HG03025 (cell line): Measurements from ENCODE around the gene MYO1E.

Source experiments
- ATAC-seq: cut with Tn5 transposase; IDR thresholded peaks from one replicate; pipeline ENCODE4 v1.9.1; 2021; ENCODE audit warnings: mild to moderate bottlenecking, moderate library complexity; ENCODE audit not compliant: unreplicated experiment, low FRiP score

MYO1E gene

DNA sequence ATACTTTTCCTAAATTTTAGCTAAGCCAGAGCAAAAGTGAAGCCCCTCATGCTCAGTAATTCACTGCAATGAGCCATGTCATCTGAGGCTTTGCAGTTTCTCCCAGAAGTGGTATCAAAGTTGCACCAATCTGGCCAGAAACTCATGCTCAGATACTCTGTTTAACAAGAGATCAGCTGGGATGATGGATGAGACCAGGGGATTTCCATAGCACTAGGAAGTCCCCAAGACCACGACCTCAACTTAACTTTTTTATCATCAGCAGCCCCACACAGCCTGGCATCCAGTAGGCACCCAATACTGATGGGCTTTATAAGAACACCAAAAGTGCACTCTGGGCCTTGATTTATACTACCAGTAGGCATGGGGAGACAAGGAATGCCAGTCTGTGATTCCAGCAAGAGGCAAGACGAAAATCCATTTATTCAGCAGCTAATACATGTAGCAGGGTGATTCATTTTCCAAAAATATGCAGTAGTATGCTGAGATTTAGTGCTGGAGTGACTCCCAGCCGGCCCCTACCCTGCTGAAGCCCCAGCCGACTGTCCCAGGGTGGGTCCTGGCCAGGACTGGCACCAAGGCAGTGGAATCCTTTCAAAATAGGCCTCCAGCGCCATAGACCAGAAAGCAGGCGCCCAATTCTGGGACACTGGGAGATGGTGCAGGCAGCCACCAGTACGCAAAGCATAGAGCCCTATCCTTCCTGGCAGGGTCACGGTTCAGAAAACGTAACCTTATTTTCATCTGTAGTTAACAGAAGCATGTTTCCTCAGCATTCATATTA lies 166.6 kb downstream of the MYO1E start:
- ATAC-seq, result no peak

GRCh38 chr15:59203657-59204056 lies 169.0 kb downstream of the MYO1E start:
- ATAC-seq, result no peak

DNA sequence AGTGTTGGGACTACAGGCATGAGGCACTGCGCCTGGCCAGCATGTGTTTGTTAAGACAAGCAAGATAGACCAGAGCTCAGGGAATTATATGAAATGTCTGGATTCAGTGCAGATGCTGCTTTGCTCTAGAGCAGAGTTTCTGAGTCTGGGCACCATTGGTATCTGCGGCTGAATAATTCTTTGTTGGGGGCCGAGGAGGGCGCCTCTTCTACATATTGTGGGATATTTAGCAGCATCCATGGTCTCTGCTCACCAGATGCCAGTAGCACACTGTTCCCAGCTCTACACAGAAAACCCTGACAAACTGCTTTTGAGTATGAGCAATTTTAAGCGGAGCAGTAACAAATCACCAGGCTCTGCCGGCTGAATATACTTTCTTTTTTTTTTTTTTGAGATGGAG lies 169.7 kb downstream of the MYO1E start:
- ATAC-seq, result no peak

GRCh38 chr15:59200560-59200959 lies 172.1 kb downstream of the MYO1E start:
- no peak for ATAC-seq

DNA sequence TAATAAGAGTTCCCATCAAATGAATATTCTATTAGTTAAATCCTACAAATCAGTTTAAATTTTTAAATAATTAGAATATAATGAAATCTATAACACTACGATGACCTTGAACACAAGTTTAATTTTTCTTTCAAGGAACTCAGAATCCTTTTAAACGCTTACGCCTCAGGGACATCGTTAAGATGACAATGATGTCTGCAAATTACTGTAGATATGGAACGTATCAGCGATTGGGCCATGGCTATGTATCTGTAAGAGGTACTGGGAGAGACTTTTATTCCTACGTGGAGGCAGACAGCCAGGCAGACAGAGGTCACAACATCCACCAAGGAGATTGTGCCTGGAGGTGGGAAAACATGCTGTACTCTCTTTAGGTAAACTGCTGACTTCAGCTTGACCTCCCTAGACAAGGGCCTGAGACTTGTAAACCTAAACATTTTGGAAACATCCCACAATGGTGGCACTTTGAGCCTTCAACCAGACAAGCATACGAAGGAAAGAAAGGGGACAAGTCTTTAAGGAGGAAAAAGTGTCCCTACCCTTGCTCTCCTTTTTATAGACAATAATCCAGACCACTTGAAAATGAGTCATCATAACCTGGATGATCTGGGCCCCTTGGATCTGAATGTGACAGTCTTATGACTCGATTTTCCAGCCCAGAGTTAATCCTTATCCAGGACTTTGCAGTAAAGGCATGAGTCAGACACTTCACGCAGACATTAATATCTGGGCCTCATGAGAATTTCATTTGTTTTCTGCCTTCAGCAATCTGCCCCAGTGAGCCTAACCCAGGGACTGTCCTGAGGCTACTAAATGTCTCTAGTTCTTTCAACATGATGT lies 172.8 kb downstream of the MYO1E start:
- ATAC-seq, result no peak

- ATAC-seq, result no peak
These were observed 175.2 kb downstream of the MYO1E start for GRCh38 chr15:59197454-59197853.

- ATAC-seq, result no peak
These were observed 176.3 kb downstream of the MYO1E start for GRCh38 chr15:59196416-59196815.

GRCh38 chr15:59194639-59195325 lies 177.9 kb downstream of the MYO1E start:
- ATAC-seq, result no peak

DNA sequence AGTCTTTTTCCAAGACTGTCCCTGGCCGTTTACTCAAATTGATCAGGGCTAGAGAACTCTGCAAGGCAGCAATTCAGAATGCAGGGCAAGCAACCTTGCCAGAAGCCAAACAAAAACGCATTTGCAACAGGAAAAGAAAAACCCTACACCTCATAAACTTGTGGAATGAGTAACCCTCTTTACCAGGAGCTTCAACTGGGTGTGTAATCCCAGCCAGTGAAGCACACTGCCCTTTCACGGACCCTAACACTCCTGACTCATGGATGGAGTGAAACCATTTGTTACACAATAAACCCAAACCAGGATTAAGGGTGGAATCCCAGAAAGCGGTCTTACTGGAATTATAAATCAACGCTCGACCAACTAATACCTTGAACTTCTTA lies 180.8 kb downstream of the MYO1E start:
- ATAC-seq, result no peak

DNA sequence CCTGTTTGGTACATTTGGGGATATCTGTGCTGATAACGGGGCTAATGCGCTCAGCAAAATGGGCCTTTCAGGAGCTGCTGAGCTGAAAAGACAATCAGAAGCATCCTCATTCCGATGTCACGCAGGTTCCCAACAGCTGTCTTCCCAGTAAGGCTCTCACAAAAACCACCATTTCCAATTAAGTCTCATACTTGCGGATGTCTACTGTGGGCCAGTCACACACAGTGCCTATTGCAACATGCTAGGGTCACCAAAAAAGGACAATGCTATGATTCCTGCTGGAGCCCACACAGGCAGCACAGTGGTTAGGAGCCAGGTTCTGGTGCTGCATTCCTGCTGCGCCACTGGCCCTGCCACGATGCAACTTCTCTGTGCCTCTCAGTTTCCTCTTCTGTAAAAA lies 182.4 kb downstream of the MYO1E start:
- no peak for ATAC-seq

- no peak for ATAC-seq
These were observed 183.4 kb downstream of the MYO1E start for GRCh38 chr15:59189241-59189640.

DNA sequence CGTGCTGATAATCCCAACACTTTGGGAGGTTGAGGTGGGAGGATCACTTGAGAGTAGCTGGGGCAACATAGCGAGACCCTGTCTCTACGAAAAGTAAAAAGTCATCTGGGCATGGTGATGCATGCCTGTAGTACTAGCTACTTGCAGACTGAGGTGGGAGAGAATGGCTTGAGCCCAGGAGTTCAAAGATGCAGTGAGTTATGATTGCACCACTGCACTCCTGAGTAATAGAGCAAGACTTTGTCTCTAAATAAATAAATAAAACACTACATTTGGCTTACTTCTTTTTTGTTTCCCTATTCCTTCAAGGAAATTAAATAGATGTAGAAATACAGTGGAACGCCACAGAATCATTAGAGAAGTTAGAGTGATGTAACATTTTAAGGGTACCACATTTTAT lies 186.2 kb downstream of the MYO1E start:
- ATAC-seq, result no peak

GRCh38 chr15:59185725-59186124 lies 186.9 kb downstream of the MYO1E start:
- no peak for ATAC-seq

DNA sequence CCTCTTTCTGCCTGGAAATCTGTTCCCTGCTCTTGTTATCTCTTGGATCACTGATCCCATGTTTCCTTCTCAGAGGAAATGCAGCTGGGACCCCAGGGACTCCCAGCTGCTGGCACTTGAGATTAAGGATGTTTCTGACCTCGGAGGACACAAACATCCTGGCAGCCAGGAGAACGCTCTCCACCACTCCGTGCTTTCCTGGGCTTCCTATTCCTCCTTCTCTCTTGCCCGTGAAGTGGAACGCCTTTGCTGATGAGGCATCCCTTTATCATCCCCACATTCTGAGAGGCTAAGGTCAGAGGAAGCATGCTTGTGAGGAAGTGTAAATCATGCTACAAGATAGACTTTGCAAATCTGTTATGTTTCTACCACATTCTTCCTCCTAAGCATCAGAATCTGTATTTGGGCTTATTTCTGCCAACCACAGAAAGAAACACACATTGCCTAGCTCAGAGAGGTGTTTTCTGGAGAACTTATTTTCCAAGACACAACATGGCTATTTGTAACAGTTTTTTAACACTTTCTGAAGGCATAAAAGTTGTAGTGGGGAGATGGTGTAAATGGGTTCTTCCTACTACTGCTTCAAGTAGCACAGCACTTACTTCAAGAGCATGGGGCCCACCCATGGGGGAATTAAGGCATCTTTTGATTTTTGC lies 191.6 kb downstream of the MYO1E start:
- ATAC-seq, result no peak

- ATAC-seq, result no peak
These were observed 193.0 kb downstream of the MYO1E start for GRCh38 chr15:59179717-59180116.

- ATAC-seq, result no peak
These were observed 194.4 kb downstream of the MYO1E start for GRCh38 chr15:59178151-59178695.

GRCh38 chr15:59177317-59177660 lies 195.4 kb downstream of the MYO1E start:
- ATAC-seq, result no peak

DNA sequence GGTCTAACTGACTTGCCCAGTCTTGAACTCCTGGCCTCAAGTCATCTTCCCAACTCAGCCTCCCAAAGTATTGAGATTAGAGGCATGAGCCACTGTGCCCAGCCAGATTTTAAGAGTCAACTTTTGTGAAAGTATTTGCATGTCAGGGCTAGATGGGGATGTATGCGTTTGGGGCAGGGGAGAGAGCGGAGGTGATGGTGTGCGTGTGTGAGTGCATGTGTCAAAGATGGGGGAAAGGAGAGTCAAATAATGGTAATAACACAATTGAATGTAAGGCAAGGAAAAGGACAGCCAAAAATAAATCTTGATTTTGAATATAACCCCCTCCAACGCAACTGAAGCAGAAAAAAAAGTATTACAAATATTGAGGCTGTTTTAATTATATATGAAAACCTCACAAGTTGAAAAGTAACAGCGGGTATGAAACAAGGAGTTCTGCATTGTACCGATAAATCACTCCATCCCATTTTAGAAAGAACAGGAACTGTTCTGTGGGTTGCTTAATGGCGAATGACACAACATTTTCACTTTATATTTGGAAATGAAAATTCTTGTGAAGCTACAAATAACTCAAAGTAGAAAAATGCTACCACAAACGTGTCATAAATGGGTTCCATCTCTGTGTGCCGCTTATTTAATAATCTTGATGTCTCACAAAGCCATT lies 195.9 kb downstream of the MYO1E start:
- ATAC-seq, result no peak

DNA sequence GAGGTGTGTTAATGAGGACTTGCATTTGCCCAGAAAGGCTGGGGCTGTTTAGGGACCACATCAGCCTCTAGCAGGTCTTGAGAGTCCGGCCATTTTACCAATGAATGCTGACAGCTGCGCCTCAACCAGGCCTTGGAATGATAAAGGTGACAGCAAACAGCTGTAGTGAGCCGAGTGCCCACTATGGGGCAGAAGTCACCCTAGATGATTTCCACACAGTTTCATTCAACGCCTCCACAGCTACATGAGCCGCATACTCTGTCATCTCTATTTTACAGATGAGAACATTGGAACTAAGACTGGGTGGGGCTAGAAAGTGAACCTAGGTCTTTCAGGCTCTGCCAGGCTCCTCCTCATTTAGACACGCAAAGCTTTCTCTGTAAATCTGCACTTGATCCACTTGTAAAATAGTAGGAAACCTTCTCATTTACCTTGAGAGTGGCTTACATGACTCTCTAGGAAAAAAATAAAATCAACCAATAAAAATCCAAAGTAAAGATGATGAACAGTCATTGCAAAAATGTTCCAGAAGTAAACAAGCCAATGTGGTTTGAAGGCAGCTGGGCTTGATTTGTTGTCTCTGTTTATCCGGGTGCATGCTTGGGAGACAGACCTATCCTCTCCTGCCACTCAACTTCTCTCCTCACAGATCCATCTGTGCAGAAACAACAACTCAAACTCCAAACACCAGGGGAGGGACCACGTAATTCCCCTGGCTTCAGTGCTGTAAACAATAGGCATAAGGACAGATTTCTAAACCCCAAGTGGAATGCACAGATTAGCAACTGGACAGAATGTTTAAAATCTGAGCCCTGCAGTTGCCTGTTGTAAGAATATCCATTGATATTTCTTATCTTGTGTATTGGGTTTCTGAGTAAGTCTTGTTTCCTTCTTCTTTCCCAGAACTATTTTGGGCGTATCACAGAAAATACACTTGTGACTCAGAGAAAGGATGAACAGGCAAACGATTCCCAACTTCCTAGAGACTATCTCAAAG lies 197.5 kb downstream of the MYO1E start:
- no peak for ATAC-seq
